OCI-LY7 (cell line): ENCODE measurements around the gene SEC22C.
A peak's percentile ranks its signal among the peaks of the same experiment; 100 is the strongest.

Experiments used
- CTCF ChIP-seq: fragments of 200-600 bp; sonication (generic); conservative IDR thresholded peaks from 2 replicates; pipeline ENCODE4 v1.5.1; 2014; ENCODE audit warnings: mild to moderate bottlenecking, antibody characterized with exemption, low read length, moderate library complexity, mixed read lengths
- EZH2phosphoT487 ChIP-seq: fragments of 200-600 bp; sonication (generic); IDR thresholded peaks from 2 replicates; pipeline ENCODE4 v1.6.1; 2018; ENCODE audit warnings: low read depth, borderline replicate concordance, mild to moderate bottlenecking, mixed run types, antibody characterized with exemption, low read length, moderate library complexity, mixed read lengths

- TF ChIP-seq CTCF (peak; percentile 83), EZH2phosphoT487 (no peak)
Measured at GRCh38 chr3:42613462-42613861, 31.7 kb upstream of the SEC22C start.
